ENCODE results near the gene SSR1.
"Not testable (repeated sequence)": the region's sequence is repeated elsewhere in the genome, so short reads cannot be mapped to it uniquely, and the experiment has no call there.

Gene SSR1

GRCh38 chr6:7316658-7317533, 3.9 kb upstream of the SSR1 start:
- DNase-seq, result no peak

- no peak for DNase-seq
Measured at GRCh38 chr6:7315948-7316365, 3.0 kb upstream of the SSR1 start.

- DNase-seq, result not testable (repeated sequence)
Measured at GRCh38 chr6:7315087-7315947, 2.3 kb upstream of the SSR1 start.

GRCh38 chr6:7314414-7314813, 1.4 kb upstream of the SSR1 start:
- DNase-seq, result no peak

- no peak for DNase-seq
Measured at GRCh38 chr6:7313505-7314165, 636 bp upstream of the SSR1 start.

GRCh38 chr6:7311917-7312615, 933 bp downstream of the SSR1 start:
- DNase-seq, result no peak

- DNase-seq, result no peak
Measured at GRCh38 chr6:7311176-7311575, 1.8 kb downstream of the SSR1 start.

GRCh38 chr6:7309050-7309449, 3.9 kb downstream of the SSR1 start:
- no peak for DNase-seq

GRCh38 chr6:7307533-7307932, 5.5 kb downstream of the SSR1 start:
- DNase-seq, result no peak

- no peak for DNase-seq
Measured at GRCh38 chr6:7304821-7305220, 8.2 kb downstream of the SSR1 start.

GRCh38 chr6:7301702-7302101, 11.3 kb downstream of the SSR1 start:
- DNase-seq, result no peak

- no peak for DNase-seq
Measured at GRCh38 chr6:7300926-7301325, 12.1 kb downstream of the SSR1 start.

GRCh38 chr6:7298113-7298512, 14.9 kb downstream of the SSR1 start:
- no peak for DNase-seq

GRCh38 chr6:7296602-7297001, 16.4 kb downstream of the SSR1 start:
- DNase-seq, result no peak

- DNase-seq, result no peak
Measured at GRCh38 chr6:7295916-7296315, 17.1 kb downstream of the SSR1 start.

- no peak for DNase-seq
Measured at GRCh38 chr6:7292596-7293255, 20.3 kb downstream of the SSR1 start.

- no peak for DNase-seq
Measured at GRCh38 chr6:7290079-7290478, 22.9 kb downstream of the SSR1 start.

GRCh38 chr6:7285416-7285815, 27.6 kb downstream of the SSR1 start:
- no peak for DNase-seq

GRCh38 chr6:7283676-7284075, 29.3 kb downstream of the SSR1 start:
- no peak for DNase-seq

GRCh38 chr6:7282097-7282906, 30.7 kb downstream of the SSR1 start:
- no peak for DNase-seq

GRCh38 chr6:7276199-7276524, 36.8 kb downstream of the SSR1 start:
- DNase-seq, result no peak

Data from activated CD4-positive, alpha-beta T cell treated with anti-CD3 and anti-CD28 coated beads for 48 hours (primary cell).